Measurements from ENCODE around the gene PRELP. TPM values are rescaled to one million over a fixed set of nuclear protein-coding genes. Genes with fewer than 3 reads are reported as not detected.

Gene PRELP
- total and polyA plus RNA-seq, 9 donors, result 40.9 to 185 (median 97.8) TPM

- Histone ChIP-seq H3K27me3 (no peaks in the 10 kb centered on the region), H3K4me1 (ENCODE audit: insufficient read depth) (peaks cover 10% of the 10 kb centered on the region), H3K9me3 (no peaks in the 10 kb centered on the region), H3K4me3 (no peak overlapping the region), H3K27ac (no peak overlapping the region), H3K36me3 (no peaks in the 10 kb centered on the region)
- intact Hi-C loops (cut with DNase I), result no loop called here
- TF ChIP-seq CTCF (IDR thresholded peaks at IDR 0.05), result no peak
- TF ChIP-seq EP300 (IDR thresholded peaks at IDR 0.05), result no peak
- no peak for TF ChIP-seq POLR2A (IDR thresholded peaks at IDR 0.05)
- DNase-seq, result no peak
- 86 to 95% (median 93%) methylated on average over 6 of the region's 6 CpGs for WGBS, 3 donors
Measured at GRCh38 chr1:203519896-203520295, 44.3 kb downstream of the PRELP start.

GRCh38 chr1:203520315-203520714, 44.7 kb downstream of the PRELP start:
- Histone ChIP-seq H3K27me3 (no peaks in the 10 kb centered on the region), H3K4me1 (ENCODE audit: insufficient read depth) (peaks cover 10% of the 10 kb centered on the region), H3K27ac (no peak overlapping the region), H3K4me3 (no peak overlapping the region), H3K36me3 (no peaks in the 10 kb centered on the region), H3K9me3 (no peaks in the 10 kb centered on the region)
- intact Hi-C loops (cut with DNase I), result no loop called here
- TF ChIP-seq EP300 (IDR thresholded peaks at IDR 0.05) (no peak), CTCF (IDR thresholded peaks at IDR 0.05) (no peak), POLR2A (IDR thresholded peaks at IDR 0.05) (no peak)
- no peak for DNase-seq
- 65 to 92% (median 72%) methylated on average over 5 of the region's 5 CpGs for WGBS, 3 donors

- 65 to 68% (median 66%) methylated on average over 10 of the region's 10 CpGs for WGBS, 3 donors
- no peak for DNase-seq
- intact Hi-C loops (cut with DNase I), result no loop called here
- no peaks in the 10 kb centered on the region for H3K27me3 ChIP-seq
- H3K4me3 ChIP-seq, result no peak overlapping the region
- TF ChIP-seq CTCF (IDR thresholded peaks at IDR 0.05) (no peak), POLR2A (IDR thresholded peaks at IDR 0.05) (no peak), EP300 (IDR thresholded peaks at IDR 0.05) (no peak)
- peaks cover 12% of the 10 kb centered on the region for H3K4me1 ChIP-seq (ENCODE audit: insufficient read depth)
- no peaks in the 10 kb centered on the region for H3K36me3 ChIP-seq
- no peak overlapping the region for H3K27ac ChIP-seq
- H3K9me3 ChIP-seq, result no peaks in the 10 kb centered on the region
Measured at GRCh38 chr1:203521074-203521794, 45.6 kb downstream of the PRELP start.

- 68 to 76% (median 75%) methylated on average over 5 of the region's 5 CpGs for WGBS, 3 donors
- no peak overlapping the region for H3K27ac ChIP-seq
- TF ChIP-seq CTCF (IDR thresholded peaks at IDR 0.05), result no peak
- no peak for TF ChIP-seq POLR2A (IDR thresholded peaks at IDR 0.05)
- TF ChIP-seq EP300 (IDR thresholded peaks at IDR 0.05), result no peak
Measured at GRCh38 chr1:203521812-203522211, 46.2 kb downstream of the PRELP start.

More at GRCh38 chr1:203521812-203522211, 46.2 kb downstream of the PRELP start:
- Histone ChIP-seq H3K9me3 (no peaks in the 10 kb centered on the region), H3K4me3 (no peak overlapping the region), H3K4me1 (ENCODE audit: insufficient read depth) (peaks cover 12% of the 10 kb centered on the region), H3K36me3 (no peaks in the 10 kb centered on the region), H3K27me3 (no peaks in the 10 kb centered on the region)
- no peak for DNase-seq
- intact Hi-C loops (cut with DNase I), result no loop called here
